KMS-11 (cell line): ENCODE measurements around the gene UPF1.

ENCODE experiments used
- H2AFZ ChIP-seq: fragments of 200-600 bp; sonication (generic); 2 replicates; pipeline ENCODE4 v1.6.1; 2016; ENCODE audit warnings: antibody characterized with exemption, mixed run types, low read depth
- H3K27ac ChIP-seq: fragments of 200-600 bp; sonication (generic); 2 replicates; pipeline ENCODE4 v1.6.1; 2016; ENCODE audit warnings: mild to moderate bottlenecking, mixed run types
- H3K27me3 ChIP-seq: fragments of 200-600 bp; sonication (generic); 2 replicates; pipeline ENCODE4 v1.6.1; 2017; ENCODE audit warnings: mild to moderate bottlenecking, low read depth, mixed run types, moderate library complexity; ENCODE audit not compliant: insufficient read depth
- H3K36me3 ChIP-seq: fragments of 200-600 bp; sonication (generic); 2 replicates; pipeline ENCODE4 v1.6.1; 2017; ENCODE audit warnings: mild to moderate bottlenecking, mixed run types; ENCODE audit not compliant: insufficient read depth
- H3K4me1 ChIP-seq: fragments of 200-600 bp; sonication (generic); 2 replicates; pipeline ENCODE4 v1.6.1; 2016; ENCODE audit warnings: mild to moderate bottlenecking, low read depth, mixed run types; ENCODE audit not compliant: poor library complexity, severe bottlenecking
- H3K4me2 ChIP-seq: fragments of 200-600 bp; sonication (generic); 2 replicates; pipeline ENCODE4 v1.7.0; 2016; ENCODE audit warnings: mild to moderate bottlenecking, mixed run types
- H3K4me3 ChIP-seq: fragments of 200-600 bp; sonication (generic); IDR thresholded peaks from 2 replicates; pipeline ENCODE4 v1.6.1; 2017; ENCODE audit warnings: low read depth, low read length, mixed read lengths; ENCODE audit not compliant: insufficient read depth
- H3K79me2 ChIP-seq: fragments of 200-600 bp; sonication (generic); 2 replicates; pipeline ENCODE4 v1.6.1; 2016; ENCODE audit warnings: low read depth, mixed run types; ENCODE audit not compliant: insufficient read depth
- H3K9ac ChIP-seq: fragments of 200-600 bp; sonication (generic); 2 replicates; pipeline ENCODE4 v1.6.1; 2016; ENCODE audit warnings: mild to moderate bottlenecking, mixed run types
- H4K20me1 ChIP-seq: fragments of 200-600 bp; sonication (generic); 2 replicates; pipeline ENCODE4 v1.6.1; 2016; ENCODE audit warnings: mild to moderate bottlenecking, mixed run types; ENCODE audit not compliant: insufficient read depth
- CTCF ChIP-seq: fragments of 200-600 bp; sonication (generic); conservative IDR thresholded peaks from 2 replicates; pipeline ENCODE4 v1.6.1; 2017; ENCODE audit warnings: low read depth, mild to moderate bottlenecking, antibody characterized with exemption, low read length, moderate library complexity, mixed read lengths

UPF1 gene

DNA sequence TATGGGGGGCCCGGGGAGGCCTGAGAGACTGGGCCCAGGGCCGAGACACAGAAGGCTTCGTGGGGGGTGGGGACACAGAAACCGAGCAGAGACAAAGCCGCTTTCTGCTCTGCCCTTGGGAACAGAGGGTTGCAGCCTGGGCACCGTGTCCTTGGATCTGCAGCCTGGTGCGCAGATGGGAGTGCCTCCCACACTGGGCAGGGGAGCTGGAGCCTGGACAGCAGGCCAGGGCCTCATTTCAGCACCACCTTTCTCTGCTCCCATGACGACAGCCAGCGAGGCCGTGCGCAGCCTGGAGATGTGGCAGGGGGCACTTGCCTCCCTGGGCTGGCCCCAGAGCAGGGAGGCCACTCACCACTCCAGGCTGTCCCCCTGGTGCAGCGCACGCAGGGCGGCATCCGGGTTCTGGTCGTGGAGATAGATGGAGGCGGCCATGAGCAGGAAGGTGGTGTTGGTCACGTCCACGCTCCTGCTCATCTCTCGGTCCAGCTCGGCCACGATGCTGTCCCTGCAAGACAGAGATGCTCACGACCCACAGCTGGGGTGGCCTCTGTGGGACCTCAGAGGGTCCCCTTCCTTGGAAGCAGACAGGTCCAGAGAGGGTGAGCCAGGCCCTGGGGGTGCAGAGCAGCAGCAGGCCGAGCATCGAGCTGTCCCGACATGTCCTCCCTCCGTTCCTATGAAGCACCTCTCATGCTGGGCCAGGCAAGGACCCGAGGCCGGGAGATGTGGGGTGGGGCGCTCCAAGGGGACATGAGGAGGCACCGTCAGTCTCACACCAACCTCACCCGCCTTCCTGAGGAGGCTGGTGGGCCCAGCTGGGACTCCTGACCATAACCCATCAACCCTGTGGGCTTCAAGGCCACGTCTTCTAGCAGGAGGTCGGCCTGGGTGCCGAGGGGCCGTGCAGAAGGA is 75.1 kb downstream of the UPF1 start:
- no peak overlapping the region for H3K9ac ChIP-seq
- H2AFZ ChIP-seq = no peak overlapping the region
- no peaks in the 10 kb centered on the region for H3K79me2 ChIP-seq
- no peaks in the 10 kb centered on the region for H4K20me1 ChIP-seq
- H3K4me3 ChIP-seq = no peak overlapping the region
- no peak overlapping the region for H3K4me2 ChIP-seq
- H3K36me3 ChIP-seq = no peaks in the 10 kb centered on the region
- H3K27me3 ChIP-seq = no peaks in the 10 kb centered on the region
- no peak for TF ChIP-seq CTCF
- H3K27ac ChIP-seq = no peak overlapping the region
- H3K4me1 ChIP-seq = peaks cover 13% of the 10 kb centered on the region

DNA sequence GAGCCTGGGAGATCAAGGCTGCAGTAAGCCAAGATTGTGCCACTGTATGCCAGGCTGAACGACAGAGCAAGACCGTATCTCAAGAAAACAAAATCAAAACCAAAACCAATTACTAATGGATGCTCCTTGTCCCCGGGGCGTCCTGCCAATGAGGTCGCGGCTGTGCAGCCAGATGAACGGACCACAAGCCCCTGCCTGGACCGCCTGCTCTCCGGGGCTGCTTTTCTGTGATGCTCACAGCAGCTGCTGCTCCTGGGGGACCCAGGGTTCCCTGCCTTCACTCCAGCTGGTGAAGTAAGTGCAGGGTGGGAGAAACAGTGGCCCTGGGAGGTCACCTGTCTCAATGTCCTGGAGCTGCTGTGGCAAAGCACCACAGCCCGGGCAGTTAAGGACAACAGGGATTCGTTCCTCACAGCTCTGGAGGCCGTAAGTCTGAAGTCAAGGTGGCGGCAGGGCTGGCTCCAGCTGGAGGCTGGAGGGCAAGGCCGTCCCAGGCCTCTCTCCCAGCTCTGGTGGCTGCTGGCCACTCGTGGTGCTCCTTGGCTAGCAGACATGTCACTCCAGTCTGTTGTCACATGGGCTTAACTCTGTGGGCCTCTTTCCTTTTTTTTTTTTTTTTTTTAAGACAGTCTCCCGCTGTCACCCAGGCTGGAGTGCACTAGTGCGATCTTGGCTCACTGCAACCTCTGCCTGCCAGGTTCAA is 77.3 kb downstream of the UPF1 start:
- no peaks in the 10 kb centered on the region for H3K36me3 ChIP-seq
- no peak overlapping the region for H3K4me2 ChIP-seq
- H3K9ac ChIP-seq = no peak overlapping the region
- no peak overlapping the region for H3K4me3 ChIP-seq
- TF ChIP-seq CTCF = no peak
- no peaks in the 10 kb centered on the region for H4K20me1 ChIP-seq
- H3K4me1 ChIP-seq = peaks cover 13% of the 10 kb centered on the region
- H3K27ac ChIP-seq = no peak overlapping the region
- H3K79me2 ChIP-seq = peaks cover 8% of the 10 kb centered on the region; the same call in 1 of the 2 replicates
- no peaks in the 10 kb centered on the region for H3K27me3 ChIP-seq
- no peak overlapping the region for H2AFZ ChIP-seq

DNA sequence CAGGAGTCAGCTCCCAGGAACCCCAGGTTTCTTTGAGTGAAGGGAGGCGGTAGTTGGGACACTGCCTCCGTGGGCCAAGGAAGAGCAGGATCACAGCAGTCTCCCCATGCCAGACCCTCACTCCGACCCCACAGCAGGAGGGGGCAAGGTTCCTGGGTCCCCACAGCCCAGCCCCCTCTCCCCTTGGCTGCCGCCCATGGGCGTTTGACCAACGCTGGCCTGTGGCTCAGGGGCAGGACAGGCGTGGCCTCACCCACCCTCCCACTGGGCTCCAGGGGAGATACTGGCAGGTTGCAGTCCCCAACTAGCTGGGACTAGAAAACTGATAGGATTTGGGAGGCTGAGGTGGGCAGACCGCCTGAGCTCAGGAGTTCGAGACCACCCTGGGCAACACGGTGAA is 78.3 kb downstream of the UPF1 start:
- no peak overlapping the region for H2AFZ ChIP-seq
- peaks cover 17% of the 10 kb centered on the region; the same call in 1 of the 2 replicates for H3K79me2 ChIP-seq
- no peaks in the 10 kb centered on the region for H3K36me3 ChIP-seq
- no peak overlapping the region for H3K4me2 ChIP-seq
- no peak overlapping the region for H3K4me3 ChIP-seq
- no peak overlapping the region for H3K9ac ChIP-seq
- H3K4me1 ChIP-seq = peaks cover 17% of the 10 kb centered on the region
- no peaks in the 10 kb centered on the region for H3K27me3 ChIP-seq
- no peak overlapping the region for H3K27ac ChIP-seq
- no peak for TF ChIP-seq CTCF
- no peaks in the 10 kb centered on the region for H4K20me1 ChIP-seq

DNA sequence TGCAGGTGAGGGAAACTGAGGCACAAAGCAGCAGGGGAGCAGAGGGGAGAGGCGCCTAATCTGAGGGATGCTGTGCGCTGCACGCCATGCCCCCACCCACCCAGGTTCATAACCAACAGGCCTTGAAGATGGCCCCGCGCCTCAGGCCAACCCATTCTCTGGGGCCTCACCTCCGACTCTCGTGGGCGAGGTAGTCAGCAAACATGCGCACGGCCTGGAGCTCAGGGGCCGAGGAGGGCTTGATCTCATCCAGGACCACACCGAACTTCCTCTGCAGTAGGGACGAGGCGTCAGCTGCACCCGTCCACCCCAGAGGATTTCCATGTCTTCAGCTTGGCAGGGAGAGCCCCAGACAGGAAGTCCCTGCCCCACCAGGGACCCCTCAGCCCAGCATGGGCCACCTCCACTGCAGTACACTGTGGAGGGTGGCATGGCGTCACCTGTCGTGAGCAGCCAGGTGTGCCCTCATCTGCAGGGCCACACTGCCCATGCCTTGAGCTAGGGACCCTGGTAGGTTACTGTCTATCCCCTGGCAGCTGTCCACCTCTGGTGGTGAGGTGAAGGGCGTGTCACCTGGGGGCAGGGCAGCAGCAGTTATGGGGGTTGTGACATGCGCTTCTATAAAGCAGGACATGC is 79.2 kb downstream of the UPF1 start:
- no peak overlapping the region for H3K27ac ChIP-seq
- TF ChIP-seq CTCF = no peak
- no peak overlapping the region for H3K9ac ChIP-seq
- peaks cover 20% of the 10 kb centered on the region for H3K4me1 ChIP-seq
- H3K79me2 ChIP-seq = peaks cover 25% of the 10 kb centered on the region
- H3K4me2 ChIP-seq = no peak overlapping the region
- H3K4me3 ChIP-seq = no peak overlapping the region
- H3K27me3 ChIP-seq = no peaks in the 10 kb centered on the region
- H4K20me1 ChIP-seq = no peaks in the 10 kb centered on the region
- no peaks in the 10 kb centered on the region for H3K36me3 ChIP-seq
- H2AFZ ChIP-seq = no peak overlapping the region
